Endometrium (tissue), 2 donors: ENCODE results near the gene SYT1.
"Not testable (repeated sequence)": the region's sequence is repeated elsewhere in the genome, so short reads cannot be mapped to it uniquely, and the experiment has no call there.

Source experiments
- FAIRE-seq: peaks from 2 replicates; lab custom pipeline; 2012; peaks lifted over from hg19 to GRCh38; lab: Jason Lieb, UNC
- donor health status: control.
- donor health status: control.

SYT1 gene

DNA sequence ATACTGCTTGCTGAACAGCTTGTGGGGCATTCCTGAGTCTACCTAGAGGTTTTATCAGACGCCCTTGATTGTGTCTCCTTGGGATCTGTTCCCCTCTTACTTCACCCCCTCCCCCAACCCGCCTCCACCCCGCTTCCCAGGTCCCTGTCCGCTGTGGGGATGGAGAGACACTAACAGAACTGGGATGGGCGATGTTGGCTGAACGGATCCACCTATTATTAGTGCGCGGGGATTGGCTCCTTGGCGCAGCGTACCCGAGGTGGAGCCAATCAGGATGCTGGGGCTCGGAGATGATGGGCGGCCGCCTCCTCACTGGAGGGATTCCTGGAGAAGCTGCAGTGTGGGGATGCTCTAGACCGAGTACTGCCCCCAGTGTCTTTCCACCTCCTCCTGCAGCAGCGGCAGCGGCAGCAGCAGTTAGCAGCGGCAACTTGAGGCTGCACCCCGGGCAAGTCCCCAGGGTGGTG, at the start of gene SYT1:
SYT1 (plus strand) TSS at position 372 of the 467 bp plus-strand sequence.
- FAIRE-seq = no peak

DNA sequence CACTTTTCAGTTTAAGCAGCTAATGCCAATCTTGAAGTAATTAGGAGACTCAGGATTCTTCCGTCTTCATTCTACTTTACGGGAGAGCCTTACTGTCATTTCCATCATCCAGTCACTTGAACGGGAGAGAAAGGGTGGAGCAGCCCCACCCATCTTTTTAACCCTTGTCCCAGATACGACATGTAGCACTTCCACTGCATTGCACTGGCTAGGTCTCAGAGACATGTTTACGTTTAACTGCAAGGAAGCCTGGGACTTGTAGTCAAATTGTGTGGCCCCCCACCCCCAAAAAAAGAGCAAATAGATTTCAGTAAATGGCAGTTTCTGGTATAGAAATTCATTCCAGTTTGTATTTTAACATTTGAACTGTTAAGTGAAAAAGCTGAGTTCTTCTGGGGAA, 46.1 kb upstream of the SYT1 start:
- FAIRE-seq = no peak

DNA sequence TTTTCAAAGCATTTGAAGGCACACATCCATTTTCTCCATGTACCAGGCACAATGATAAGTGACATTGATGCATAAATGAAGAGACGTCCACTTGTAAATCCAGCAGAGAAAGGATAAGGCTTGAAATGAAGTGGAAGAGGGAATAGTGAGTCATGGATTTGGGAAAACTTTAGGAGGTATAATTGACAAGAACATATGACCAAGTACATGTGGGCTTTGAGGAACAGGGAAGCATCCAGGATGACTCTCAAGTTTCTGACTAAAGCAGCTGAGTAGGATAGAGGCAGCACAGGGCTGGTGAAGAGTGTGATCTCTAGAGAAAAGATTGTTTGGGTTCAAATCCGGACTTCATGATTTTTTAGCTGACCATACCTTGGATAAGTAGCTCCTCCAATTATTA, 43.6 kb upstream of the SYT1 start:
- no peak for FAIRE-seq

DNA sequence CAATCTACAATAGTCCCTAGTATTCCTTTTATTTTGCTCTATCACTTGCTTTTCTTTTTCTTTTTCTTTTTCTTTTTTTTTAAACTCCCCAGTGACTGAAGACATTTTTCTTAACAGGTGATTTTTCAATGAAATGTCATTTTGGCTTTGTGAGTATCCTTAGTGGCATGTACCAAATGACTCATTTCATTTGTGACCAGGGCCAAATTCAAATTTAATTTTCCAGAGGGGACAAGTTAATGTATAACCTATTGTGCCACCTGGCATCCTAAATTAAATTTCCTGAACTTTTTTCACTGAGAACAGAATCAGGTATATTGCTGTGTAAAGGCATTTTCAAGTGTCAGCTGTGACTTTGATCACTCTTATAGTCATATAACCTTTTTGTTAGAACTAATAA, 39.7 kb upstream of the SYT1 start:
- FAIRE-seq = no peak

DNA sequence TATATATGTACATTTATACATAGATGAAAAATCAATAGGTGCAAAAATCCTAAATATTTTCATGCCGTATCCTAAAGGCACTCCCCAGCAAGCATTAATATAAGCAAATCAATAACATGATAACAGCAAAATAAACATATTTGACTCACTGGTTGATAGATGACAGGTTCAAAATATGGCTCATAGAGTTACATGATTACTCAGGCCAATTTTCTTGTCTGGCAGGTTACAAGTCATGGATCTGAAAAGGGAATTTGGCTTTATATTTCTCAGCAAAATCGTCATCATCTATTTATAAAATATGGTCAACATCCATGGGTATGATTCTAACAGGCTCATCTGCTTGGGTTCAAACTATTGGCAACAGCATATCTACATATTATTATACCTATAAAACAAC, 34.9 kb upstream of the SYT1 start:
- no peak for FAIRE-seq

DNA sequence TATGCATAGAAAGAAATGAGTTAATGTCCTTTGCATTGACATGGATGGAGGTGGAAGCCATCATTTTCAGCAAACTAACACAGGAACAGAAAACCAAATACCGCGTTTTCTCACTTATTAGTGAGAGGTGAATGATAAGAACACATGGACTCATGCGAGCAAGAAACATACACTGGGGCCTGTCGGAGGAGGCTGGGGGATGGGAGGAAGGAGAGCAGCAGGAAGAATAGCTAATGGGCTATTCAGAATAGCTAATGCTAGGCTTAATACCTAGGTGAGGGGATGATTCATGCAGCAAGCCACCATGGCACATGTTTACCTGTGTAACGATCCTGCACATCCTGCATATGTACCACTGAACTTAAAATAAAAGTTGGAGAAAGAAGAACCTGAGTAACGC, 29.1 kb upstream of the SYT1 start:
- FAIRE-seq = no peak

DNA sequence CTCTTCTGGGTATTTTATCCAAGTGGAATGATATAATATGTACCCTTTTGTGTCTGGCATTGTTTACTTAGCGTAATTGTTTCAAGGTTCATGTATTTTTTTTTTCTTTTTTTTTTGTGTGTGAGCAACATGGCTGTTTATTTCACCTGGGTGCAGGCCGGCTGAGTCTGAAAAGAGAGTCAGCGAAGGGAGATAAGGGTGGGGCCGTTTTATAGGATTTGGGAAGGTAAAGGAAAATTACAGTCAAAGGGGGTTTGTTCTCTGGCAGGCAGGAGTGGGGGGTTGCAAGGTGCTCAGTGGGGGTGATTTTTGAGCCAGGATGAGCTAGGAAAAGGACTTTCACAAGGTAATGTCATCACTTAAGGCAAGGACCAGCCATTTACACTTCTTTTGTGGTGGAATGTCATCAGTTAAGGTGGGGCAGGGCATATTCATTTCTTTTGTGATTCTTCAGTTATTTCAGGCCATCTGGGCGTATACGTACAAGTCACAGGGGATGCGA, 24.0 kb upstream of the SYT1 start:
- FAIRE-seq = not testable (repeated sequence)

DNA sequence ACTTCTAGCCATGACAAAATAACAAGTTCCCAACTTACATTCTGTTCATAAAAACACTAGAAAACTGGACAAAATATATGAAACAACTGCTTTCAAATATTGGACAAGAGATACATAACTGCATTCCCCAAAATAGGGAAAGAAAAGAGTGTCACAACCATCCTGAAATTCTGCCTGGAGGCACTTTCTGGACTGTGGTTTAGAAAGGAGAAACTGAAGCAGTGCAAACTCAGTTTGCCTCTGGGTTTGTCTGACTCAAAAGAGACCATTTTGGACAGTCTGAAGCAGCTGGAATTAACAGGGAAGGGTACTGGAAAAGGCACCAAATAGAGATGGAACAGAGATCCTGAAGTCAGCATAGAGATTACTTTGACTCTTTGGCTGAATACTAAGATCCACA, 11.3 kb upstream of the SYT1 start:
- no peak for FAIRE-seq

DNA sequence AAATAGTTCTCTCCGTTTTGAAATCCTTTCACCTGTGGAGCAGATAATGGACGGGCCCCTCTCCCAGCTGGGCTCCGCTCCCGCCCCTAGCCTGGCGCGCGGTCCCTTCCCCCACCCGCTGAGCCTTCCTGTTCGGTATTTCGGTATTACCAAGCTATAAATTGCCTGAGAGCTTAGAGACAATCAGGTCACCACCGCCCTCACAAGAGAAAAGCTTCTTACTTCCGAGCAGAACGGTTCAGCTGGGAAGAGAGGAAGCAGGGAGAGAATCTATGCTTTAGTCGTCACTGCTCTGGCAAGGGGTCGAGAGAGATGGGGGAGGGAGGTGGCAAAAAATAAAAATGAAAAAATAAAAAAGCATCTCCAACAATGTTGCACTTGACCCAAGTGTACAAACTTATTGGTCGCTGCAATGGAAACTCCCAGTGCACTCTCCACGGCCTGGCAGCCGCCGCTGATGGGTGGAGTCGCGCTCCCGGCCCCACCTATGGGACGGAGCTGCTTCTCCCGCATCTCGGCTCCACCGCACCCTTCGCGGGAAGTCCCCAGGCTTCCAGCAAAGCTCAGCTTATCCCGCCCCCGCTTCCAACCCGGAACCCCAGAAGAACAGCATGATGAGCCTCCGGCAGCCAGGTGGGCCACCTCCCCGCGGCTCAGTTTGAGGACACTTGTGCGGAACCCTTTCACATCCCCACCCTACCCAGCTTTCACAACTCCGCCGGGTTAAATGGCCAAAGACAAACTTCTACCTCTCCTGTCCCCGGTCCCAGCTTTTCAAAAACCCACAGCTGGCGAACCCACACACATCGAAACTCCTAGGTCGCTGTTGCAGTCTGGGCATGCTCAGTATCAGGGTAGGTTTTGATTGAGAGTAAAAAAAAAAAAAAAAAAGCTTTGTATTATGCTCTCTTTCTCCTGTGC, 832 bp upstream of the SYT1 start:
- no peak for FAIRE-seq

DNA sequence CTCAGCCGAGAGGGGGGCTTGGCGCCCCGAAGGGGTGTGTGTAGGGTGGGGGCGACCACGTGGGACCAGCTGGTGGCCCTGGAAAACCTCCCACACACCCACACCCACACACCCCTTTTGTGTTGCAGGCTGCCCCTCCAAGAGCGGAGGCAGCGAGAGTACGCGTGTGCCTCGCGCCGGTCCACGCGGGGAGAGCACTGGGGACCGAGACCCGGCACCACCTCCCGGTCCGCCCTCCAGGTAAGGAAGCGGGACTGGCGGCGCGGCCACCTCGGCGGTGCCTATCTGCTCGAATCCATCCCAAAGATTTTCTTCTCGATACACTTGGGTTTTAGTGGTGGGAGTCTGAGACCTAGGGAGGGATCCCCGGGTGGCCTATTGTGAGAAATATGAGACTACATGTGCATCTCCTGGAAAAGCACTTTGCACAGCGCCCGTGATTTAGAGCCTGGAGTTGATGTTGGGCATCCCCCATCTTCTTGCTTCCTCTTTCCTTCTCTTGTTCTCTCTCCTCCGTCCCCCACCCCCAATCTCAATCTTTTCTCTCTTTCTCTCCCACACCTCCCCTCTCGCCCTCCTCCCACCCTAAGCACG, 393 bp downstream of the SYT1 start:
- FAIRE-seq = no peak

DNA sequence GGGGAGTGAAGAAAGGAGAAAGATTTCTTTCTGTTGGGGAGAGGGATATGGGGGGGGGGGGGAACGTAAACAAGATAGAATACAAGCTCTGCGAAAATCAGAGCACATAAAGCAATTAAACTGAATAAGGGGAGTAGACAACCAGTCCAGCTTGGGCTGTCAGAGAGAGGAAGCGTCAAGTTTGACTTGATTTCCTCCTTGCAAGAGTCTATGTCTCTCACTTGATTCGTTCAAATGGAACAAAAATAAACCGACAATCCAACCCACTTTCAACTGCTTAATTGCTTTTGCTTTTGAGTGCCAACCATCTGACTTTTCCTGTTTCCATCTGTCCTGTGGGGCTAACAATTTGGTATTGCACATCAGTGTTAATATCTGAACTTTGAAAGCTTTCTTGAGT, 942 bp downstream of the SYT1 start:
- FAIRE-seq = no peak

DNA sequence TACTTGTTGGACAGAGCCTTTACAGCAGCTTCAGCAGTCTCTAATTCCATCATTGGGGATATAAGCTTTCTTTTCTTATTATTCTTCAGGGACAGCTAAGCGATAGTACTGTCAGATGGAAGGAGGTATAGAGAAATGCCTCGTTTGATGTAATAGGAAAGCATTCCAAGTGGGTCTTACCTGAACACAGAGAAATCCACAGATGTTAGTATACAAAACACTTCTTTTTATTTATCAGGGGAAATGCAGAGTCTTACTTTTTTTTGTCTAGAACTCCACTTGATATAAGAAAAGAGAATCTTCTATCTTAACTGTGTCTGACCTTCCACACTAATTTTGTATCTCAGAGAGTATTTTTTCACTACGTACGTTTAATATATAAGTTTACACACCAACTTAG, 1.9 kb downstream of the SYT1 start:
- FAIRE-seq = no peak

DNA sequence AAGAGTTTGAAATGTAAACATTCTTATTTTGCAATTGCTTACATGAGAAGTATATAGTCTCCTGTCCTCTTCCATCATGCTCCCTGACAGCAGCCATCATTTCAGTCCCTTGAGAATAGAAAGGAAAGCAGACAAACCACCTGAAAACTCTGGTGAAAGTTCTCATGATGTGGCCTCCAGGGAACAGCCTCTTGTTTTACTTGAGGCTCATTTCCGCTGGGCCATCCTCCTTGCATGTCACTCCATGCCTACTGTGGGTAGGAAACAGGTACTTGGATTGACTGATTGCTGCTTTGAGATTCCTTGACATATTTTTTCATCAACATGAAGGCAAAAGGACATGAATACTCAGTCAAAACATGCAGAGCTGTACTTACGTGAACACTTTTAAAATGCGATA, 6.0 kb downstream of the SYT1 start:
- FAIRE-seq = no peak

DNA sequence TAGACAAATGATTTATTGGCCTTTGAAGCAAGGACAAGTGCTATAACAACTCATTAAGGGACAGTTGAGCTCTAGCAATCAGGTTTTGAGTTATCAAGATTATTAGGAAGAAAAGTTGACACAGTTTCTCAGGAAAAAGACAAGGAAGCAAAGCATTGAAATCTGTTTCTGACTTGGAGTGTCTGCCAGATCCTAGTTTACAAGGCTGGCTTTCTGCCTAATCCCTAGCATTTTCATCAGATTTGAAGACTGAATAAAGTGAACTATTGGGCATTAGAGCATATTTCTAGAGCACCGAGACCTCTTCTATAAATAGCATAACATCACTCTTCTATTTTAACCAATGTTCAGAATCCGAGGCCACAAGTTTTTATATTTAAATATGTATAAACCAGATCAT, 7.0 kb downstream of the SYT1 start:
- no peak for FAIRE-seq

DNA sequence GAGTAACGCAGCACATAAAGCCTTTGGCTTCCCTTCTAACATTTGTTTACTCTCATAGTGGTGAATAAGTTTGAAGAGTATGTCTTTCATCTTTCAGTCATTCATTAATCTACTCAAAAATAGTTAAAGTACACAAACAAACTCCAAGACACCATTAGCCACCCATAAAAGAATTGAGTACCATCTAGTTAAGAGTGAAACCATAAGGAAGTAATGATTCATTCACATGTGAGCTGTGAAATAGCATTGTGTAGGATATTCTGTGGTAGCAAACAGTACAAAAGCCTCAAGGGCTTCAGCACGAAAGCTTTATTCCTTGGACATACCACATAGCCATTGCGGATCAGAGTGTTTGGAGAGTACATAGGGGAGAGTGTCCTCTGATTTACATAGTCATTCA, 13.9 kb downstream of the SYT1 start:
- FAIRE-seq = no peak

DNA sequence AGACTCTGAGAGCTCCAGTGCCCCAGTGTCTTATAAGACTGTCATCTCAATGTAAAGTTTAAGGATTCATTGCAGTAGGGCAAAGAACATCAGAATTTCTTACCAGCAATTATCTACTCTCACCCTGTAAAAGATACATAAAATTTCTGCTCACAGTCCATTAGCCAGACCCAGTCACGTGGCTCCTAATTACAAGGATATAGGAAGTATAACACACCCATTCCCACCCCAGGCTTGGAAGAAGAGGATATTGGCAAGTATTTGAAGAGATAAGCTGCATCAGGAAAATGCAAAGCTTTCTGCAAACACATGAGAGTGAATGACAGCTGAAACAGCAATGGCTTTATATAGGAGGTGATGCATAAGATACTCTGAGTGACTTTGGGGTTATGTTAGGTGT, 14.3 kb downstream of the SYT1 start:
- FAIRE-seq = no peak

DNA sequence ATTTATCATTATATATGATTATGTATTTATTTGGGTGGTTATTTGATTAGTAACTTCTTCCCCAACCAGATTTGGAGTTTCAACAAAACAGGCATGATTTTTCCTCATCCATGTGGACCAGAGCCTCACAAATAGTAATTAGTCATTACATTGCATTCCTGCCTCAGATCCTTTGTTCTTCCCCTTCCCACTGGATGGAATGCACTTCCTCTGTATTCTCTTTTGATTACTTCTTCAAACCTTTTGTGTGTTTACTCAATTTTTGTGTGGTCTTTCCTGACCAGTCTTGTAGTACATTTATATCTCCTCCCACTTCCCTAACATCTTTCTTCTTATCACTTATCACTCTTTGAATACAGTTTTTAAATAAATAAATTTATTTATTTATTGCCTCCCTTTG, 15.5 kb downstream of the SYT1 start:
- FAIRE-seq = no peak

DNA sequence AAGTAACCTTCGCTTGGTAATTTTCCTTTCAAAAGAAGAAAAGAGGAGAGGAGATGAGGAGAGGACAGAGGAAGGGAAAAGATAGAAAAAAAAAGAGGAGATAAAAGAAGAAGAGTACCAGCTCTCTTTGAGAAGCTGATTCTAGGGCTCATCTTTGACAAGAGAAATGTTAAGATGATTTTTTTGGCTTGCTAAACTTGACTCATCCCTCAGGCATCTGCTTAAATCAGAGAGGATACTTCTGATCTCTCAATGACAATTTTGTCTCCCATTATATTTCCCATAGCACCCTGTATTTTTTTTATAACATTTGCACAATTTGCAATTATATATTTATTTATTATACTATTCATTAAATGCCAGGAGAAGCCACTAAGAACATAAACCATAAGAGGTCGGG, 17.1 kb downstream of the SYT1 start:
- FAIRE-seq = no peak

DNA sequence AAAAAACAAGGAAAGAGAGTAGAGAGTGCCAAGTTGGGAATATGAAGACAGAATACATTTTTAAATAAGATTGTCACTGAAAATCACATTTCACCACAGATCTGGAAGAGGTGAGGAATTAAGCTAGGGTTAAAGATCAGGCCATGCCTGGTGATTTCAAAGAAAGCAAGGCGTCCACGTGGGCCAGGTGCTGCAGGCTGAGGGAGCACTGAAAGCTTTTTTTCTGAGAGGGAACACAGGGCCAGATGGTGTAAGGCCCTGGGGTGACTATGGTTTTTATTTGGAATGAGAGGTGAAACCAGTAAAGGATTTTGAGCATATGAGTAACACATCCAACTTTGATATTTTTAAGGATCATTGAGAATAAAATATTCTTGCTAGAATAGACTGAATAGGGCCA, 20.9 kb downstream of the SYT1 start:
- no peak for FAIRE-seq

DNA sequence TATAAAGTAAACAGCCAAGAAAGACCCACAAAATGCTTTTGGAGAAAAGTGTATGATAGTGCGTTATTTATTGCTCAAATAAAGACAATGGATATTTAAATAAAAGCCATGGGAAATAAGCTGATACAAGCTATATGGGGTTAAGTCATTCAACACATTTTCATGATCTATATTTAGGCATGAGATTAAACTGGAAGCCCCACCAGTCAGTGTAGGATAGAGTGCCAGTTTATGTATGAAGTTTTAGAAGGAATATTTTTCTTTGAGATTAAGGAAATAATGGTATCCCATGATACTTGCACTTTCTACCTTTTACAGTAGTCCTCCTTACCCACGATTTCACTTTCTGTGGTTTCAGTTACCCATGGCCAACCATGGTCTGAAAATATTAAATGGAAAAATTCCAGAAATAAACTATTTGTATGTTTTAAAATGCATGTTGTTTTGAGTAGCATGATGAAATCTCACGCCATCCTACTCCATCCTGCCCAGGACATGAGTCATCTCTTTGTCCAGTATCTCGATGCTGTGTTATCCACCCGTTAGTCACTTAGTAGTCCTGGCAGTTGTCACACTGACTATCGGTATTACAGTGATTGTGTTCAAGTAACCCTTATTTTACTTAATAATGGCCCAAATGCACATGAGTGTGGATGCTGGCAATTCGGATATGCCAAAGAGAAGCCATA, 22.3 kb downstream of the SYT1 start:
- FAIRE-seq = no peak

DNA sequence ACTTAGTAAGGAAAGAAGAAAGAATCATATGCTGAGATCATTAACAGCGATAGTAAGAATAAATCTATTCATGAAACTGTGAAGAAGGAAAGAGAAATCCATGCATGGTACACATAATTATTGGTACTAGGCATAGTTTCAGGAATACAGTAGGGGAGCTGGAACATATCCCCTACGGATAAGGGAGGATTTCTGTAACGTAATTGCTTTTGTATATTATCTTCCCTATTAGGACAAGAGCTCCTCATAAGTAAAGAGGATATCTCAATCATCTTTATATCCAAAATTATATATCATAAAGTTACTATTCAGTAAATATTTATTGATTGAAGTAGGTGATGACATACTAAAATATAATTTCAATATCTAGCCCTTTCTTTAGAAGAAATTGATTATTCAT, 22.9 kb downstream of the SYT1 start:
- no peak for FAIRE-seq

DNA sequence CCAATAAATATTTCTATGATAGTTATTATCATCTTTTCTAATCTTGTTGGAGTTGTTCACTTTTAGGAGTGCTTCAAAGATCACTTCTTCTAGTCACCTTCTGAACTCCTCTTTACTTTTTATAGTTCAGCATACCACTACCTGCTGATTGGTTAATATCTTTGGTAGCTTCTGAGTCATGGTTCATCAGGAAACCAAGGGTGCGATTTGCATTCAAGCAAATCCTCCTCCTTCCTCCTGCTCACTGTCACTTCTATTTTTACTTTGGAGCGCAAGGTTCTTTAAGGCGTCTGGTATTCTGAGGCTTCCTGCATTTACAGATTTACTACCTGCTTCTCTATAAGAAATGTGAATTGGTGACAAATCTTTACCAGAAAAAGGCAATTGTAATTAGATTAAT, 24.0 kb downstream of the SYT1 start:
- FAIRE-seq = no peak
